C4-2B (cell line): Measurements from ENCODE around the gene EPHA7.

Source experiments
- H3K27ac ChIP-seq: fragments of 450-650 bp; 2 replicates; pipeline ENCODE4 v1.5.1; 2017
- ZFX ChIP-seq: fragments of 450-650 bp; IDR thresholded peaks from 2 replicates; pipeline ENCODE4 v1.6.1; 2017
- TF ChIP-seq, protein P1 (sequence below): fragments of 450-650 bp; conservative IDR thresholded peaks from 2 replicates; pipeline ENCODE4 v1.5.1; 2017; ENCODE audit warnings: mild to moderate bottlenecking

EPHA7 gene

DNA sequence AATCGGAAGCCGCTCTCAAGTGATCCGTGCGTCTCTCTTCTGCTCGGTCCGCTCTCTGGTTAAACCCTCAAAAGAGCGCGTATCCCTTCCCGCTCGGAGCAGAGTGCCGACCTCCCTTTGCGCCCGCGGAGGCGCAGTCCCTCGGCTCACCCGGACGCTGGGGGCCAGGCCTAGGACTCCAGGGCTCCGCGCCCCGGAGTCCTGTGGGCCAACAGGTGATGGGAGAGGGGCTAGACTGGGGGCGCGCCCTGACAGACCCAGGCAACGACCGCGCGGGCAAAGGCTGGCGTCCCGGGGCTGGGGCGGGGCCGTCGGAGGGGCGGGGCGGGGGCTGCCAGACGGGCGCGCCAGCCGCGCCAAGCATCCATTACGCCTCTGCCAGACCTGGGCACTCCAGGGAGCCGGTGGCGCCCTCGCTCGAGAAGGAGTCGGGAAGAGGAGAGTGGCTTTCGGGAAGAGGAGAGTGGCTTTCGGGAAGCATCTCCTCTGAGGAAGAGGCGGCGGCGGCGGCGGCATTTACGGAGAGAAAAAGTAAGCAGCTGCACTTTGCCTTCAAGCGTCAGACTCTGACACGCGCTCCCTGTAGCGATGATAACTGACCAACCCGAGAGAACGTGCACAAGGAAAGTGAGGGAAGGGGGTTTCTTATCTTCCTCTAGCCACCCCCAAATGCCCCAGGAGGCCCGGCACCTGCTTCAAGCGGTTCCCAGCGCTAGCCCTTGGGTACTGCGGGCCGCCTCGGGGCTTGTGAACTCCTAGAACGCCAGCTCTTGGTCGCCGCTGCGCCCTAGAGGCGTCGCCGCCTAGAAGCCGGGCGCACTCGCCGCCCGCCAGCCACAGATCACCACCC is 2.6 kb downstream of the EPHA7 start:
- no peak overlapping the region for H3K27ac ChIP-seq

DNA sequence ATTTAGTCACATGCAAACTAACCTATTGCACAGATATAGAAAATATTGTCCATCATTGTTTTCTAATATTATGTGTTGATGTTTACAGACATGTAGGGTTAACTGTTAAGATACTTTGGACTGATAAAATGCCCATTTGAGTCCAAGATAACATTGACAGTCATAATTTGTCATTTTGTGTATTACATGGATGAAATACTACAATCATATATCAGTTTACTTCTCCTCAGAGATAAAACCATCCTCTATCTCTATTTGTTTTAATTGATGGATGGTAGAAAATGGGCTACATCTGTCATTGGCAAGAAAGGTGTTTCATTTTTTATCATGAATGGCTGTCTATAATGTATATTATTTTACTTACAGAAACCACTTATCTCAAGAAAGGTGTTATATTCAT is 6.2 kb downstream of the EPHA7 start:
- H3K27ac ChIP-seq, result no peak overlapping the region
- no peak for TF ChIP-seq ZFX
- TF ChIP-seq, protein P1, sequence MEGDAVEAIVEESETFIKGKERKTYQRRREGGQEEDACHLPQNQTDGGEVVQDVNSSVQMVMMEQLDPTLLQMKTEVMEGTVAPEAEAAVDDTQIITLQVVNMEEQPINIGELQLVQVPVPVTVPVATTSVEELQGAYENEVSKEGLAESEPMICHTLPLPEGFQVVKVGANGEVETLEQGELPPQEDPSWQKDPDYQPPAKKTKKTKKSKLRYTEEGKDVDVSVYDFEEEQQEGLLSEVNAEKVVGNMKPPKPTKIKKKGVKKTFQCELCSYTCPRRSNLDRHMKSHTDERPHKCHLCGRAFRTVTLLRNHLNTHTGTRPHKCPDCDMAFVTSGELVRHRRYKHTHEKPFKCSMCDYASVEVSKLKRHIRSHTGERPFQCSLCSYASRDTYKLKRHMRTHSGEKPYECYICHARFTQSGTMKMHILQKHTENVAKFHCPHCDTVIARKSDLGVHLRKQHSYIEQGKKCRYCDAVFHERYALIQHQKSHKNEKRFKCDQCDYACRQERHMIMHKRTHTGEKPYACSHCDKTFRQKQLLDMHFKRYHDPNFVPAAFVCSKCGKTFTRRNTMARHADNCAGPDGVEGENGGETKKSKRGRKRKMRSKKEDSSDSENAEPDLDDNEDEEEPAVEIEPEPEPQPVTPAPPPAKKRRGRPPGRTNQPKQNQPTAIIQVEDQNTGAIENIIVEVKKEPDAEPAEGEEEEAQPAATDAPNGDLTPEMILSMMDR, result no peak

More for the DNA sequence above, 2.6 kb downstream of the EPHA7 start:
- TF ChIP-seq ZFX, result no peak
- TF ChIP-seq, protein P1, result no peak

DNA sequence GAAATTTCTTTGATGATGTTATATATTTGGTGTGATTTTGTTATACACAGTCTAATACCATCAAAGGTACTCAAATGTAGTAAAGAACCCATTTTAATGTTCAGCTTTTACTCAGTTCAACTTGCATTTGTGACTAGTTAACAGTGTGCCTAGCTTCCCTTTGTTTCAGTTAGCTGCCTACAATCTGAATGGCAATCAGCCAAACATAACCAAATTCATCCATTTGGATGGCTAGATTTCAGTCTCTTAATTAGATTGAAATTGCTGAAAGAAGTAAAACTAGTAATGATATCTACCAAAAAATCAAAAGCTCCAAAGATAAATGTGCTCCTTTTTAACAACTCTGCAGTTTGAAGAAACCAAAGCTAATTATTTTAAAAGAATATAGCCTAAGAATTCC is 6.9 kb downstream of the EPHA7 start:
- no peak for TF ChIP-seq ZFX
- TF ChIP-seq, protein P1, result no peak
- H3K27ac ChIP-seq, result no peak overlapping the region

DNA sequence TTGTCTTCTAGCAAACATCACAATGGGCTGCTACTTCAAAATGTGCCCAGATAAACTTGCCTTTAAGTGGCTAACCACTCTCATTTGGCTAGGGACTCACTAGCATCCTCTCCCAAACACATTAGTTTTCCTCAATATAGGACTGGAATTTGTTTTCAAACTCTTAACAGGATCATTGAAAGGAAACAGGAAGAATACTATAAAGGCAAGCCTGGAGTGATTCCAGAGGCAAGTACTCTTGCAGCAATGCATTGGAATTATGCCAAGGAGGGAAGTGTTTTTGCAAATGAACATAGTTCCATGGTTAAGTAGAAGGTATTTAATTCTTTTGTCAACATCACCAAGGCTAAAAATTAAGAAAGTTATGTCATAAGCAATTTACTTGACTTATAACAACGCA is 12.2 kb downstream of the EPHA7 start:
- TF ChIP-seq, protein P1, result no peak
- TF ChIP-seq ZFX, result no peak
- no peak overlapping the region for H3K27ac ChIP-seq

DNA sequence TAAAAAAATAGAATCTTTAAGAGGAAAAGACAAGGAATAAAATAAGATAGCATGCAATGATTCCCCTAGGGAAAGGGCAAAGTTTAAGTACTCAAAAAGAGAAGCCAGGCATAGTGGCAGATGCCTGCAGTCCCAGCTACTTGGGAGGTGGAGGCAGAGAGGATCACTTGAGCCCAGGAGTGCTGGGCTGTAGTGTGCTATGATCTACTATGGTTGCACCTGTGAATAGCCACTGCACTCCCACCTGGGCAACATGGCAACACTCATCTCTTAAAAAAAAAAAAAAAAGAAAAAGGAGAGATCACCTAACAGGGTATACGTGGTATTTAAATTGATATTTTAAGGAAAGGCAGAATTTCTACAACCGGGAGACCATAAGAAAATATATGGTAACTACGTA is 16.0 kb downstream of the EPHA7 start:
- H3K27ac ChIP-seq, result no peak overlapping the region
- TF ChIP-seq, protein P1, result no peak
- TF ChIP-seq ZFX, result no peak

DNA sequence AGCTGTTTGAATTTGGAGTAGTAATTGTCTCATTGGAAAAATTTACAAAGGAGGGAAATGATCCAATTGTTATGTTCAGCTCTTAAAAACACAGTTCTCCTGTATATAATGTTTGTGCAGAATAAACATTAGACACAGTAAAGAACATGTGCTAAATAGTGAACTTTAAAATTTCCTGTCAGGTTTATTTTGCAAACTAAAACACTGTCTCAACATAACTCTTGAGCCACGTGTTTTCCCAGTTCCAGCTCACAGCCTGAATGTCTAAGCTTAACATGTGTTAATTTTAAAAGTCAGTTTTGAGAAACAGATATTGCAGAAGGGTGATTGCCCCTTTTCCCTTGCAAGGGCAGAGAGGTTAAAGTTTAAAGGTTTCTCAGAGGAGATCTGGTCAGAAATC is 20.6 kb downstream of the EPHA7 start:
- no peak overlapping the region for H3K27ac ChIP-seq
- TF ChIP-seq, protein P1, result no peak
- TF ChIP-seq ZFX, result no peak

DNA sequence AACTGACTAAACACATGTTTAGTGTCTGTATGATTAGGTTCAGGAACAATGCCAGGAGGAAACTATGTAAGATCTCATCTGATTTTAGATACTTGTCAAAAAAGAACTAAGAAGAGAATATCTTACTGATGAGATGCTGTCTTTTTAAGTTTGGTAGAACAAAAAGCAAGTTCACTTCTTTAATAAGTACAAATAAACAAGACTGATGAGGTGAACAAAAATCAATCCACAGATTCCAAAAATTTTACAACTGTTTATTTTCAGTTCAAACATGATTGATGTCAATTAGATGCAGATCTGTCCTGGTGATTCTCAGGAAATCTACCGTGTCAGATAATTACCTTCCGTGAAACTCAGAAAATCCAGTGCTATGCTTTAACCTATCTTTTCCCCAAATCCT is 24.9 kb downstream of the EPHA7 start:
- TF ChIP-seq, protein P1, result no peak
- TF ChIP-seq ZFX, result no peak
- H3K27ac ChIP-seq, result no peak overlapping the region
